A549 (cell line): ENCODE measurements around the gene ZFC3H1. TPM values are rescaled to one million over a fixed set of nuclear protein-coding genes. Genes with fewer than 3 reads are reported as not detected.
"Not testable (repeated sequence)": the region's sequence is repeated elsewhere in the genome, so short reads cannot be mapped to it uniquely, and the experiment has no call there.

Experiments
- ATAC-seq, 2 experiments: fragments of 200-7000 bp in 1 of 2; fragments of >200 bp in 1 of 2; cut with Nextera tagmentation in 1 of 2; cut with Tn5 transposase in 1 of 2; 3 replicates each; pipeline versions ENCODE4 v1.8.0 to v1.9.1; 2018 to 2020; ENCODE audit warnings: mild to moderate bottlenecking in 1 of 2, moderate library complexity in 1 of 2
- CTCF ChIA-PET: fragments of 300-600 bp; sonication (Branson Sonifier 250); formaldehyde crosslinking; extraction: SDS; loops from one replicate; lab custom pipeline; 2021; ENCODE audit warnings: antibody characterized with exemption, inconsistent platforms; lab: Yijun Ruan, JAX
- POLR2A ChIA-PET: fragments of 350-600 bp; formaldehyde crosslinking; extraction: SDS; loops from one replicate; lab custom pipeline; 2021; ENCODE audit warnings: antibody characterized with exemption, inconsistent platforms; lab: Yijun Ruan, JAX
- DNase-seq, 2 experiments: peaks; one replicate each; pipeline versions ENCODE4 v3.0.0 to v3.0.0-alpha.2; 2011 to 2016; ENCODE audit warnings: low read depth in 1 of 2, low spot score in 1 of 2
- FAIRE-seq: peaks from 2 replicates; lab custom pipeline; 2011; peaks lifted over from hg19 to GRCh38; lab: Jason Lieb, UNC
- H3K27ac ChIP-seq, 2 experiments: fragments of >200 bp; sonication (Bioruptor Twin); formaldehyde crosslinking; 3 replicates each; pipeline ENCODE4 v1.5.1; 2016 to 2017
- H3K4me1 ChIP-seq: fragments of >200 bp; sonication (Bioruptor Twin); formaldehyde crosslinking; 3 replicates; pipeline ENCODE4 v1.6.1; 2016
- H3K4me2 ChIP-seq: fragments of >200 bp; sonication (Bioruptor Twin); formaldehyde crosslinking; 3 replicates; pipeline ENCODE4 v1.6.1; 2016
- H3K4me3 ChIP-seq: fragments of >200 bp; sonication (Bioruptor Twin); formaldehyde crosslinking; 3 replicates; pipeline ENCODE4 v1.5.1; 2016
- H3K9me3 ChIP-seq: fragments of >200 bp; sonication (Bioruptor Twin); formaldehyde crosslinking; 3 replicates; pipeline ENCODE4 v1.6.1; 2016
- CBX2 ChIP-seq: fragments of 200-600 bp; sonication (generic); IDR thresholded peaks from 2 replicates; pipeline ENCODE4 v1.6.1; 2016; ENCODE audit warnings: low read depth, mild to moderate bottlenecking, borderline replicate concordance
- CHD2 ChIP-seq: fragments of 150-350 bp; IDR thresholded peaks from 2 replicates; pipeline ENCODE4 v1.6.1; 2014; ENCODE audit warnings: low read length; ENCODE audit not compliant: partially characterized antibody
- EHF ChIP-seq: fragments of 250-450 bp; sonication (Bioruptor Pico); IDR thresholded peaks from 2 replicates; pipeline ENCODE4 v1.5.0; 2020; ENCODE audit warnings: mild to moderate bottlenecking
- ESRRA ChIP-seq: fragments of 150-350 bp; IDR thresholded peaks from 2 replicates; pipeline ENCODE4 v1.6.1; 2014; ENCODE audit warnings: mild to moderate bottlenecking, low read length, borderline replicate concordance
- FOXS1 ChIP-seq: fragments of 250-450 bp; sonication (Bioruptor Pico); IDR thresholded peaks from 2 replicates; pipeline ENCODE4 v1.5.0; 2020; ENCODE audit warnings: mild to moderate bottlenecking, moderate library complexity
- HEYL ChIP-seq: fragments of 250-450 bp; sonication (Bioruptor Pico); IDR thresholded peaks from 2 replicates; pipeline ENCODE4 v1.8.0; 2021; ENCODE audit warnings: mild to moderate bottlenecking, moderate library complexity
- HOXA7 ChIP-seq: fragments of 250-450 bp; sonication (Bioruptor Pico); IDR thresholded peaks from 2 replicates; pipeline ENCODE4 v1.5.0; 2020; ENCODE audit warnings: mild to moderate bottlenecking, moderate library complexity
- HOXB13 ChIP-seq: fragments of 250-450 bp; sonication (Bioruptor Pico); IDR thresholded peaks from 2 replicates; pipeline ENCODE4 v1.5.0; 2020; ENCODE audit warnings: low read depth, mild to moderate bottlenecking, moderate library complexity
- KDM1A ChIP-seq: fragments of 200-600 bp; sonication (generic); IDR thresholded peaks from 2 replicates; pipeline ENCODE4 v1.6.1; 2016; ENCODE audit warnings: low read depth, mild to moderate bottlenecking
- KDM5A ChIP-seq: fragments of 200-600 bp; sonication (generic); IDR thresholded peaks from 2 replicates; pipeline ENCODE4 v1.6.1; 2016; ENCODE audit warnings: antibody characterized with exemption, mild to moderate bottlenecking
- MYC ChIP-seq: IDR thresholded peaks from 2 replicates; pipeline ENCODE4 v1.6.1; 2012; ENCODE audit warnings: mild to moderate bottlenecking, inconsistent platforms, low read length, improper control_type of control experiment, borderline replicate concordance
- NPAS2 ChIP-seq: fragments of 250-450 bp; sonication (Bioruptor Pico); IDR thresholded peaks from 2 replicates; pipeline ENCODE4 v1.8.0; 2022; ENCODE audit warnings: mild to moderate bottlenecking, moderate library complexity, borderline replicate concordance
- PBX3 ChIP-seq: IDR thresholded peaks from 2 replicates; pipeline ENCODE4 v1.6.1; 2012
- RNF2 ChIP-seq: fragments of 200-600 bp; sonication (generic); IDR thresholded peaks from 2 replicates; pipeline ENCODE4 v1.6.1; 2016; ENCODE audit warnings: low read depth, mild to moderate bottlenecking, antibody characterized with exemption, moderate library complexity, borderline replicate concordance
- SMC3 ChIP-seq: fragments of >200 bp; sonication (Bioruptor Twin); formaldehyde crosslinking; IDR thresholded peaks from 3 replicates; pipeline ENCODE4 v1.6.1; 2018; ENCODE audit warnings: inconsistent platforms
- SREBF2 ChIP-seq: fragments of 450-650 bp; IDR thresholded peaks from 2 replicates; pipeline ENCODE4 v1.6.1; 2014; ENCODE audit warnings: mild to moderate bottlenecking, moderate library complexity
- TFCP2L1 ChIP-seq: fragments of 250-450 bp; sonication (Bioruptor Pico); IDR thresholded peaks from 2 replicates; pipeline ENCODE4 v1.5.0; 2021; ENCODE audit warnings: mild to moderate bottlenecking
- TP53 ChIP-seq: fragments of 250-450 bp; sonication (Bioruptor Pico); IDR thresholded peaks from 2 replicates; pipeline ENCODE4 v1.5.0; 2021; ENCODE audit warnings: mild to moderate bottlenecking, moderate library complexity
- ZC3H11A ChIP-seq: fragments of 450-650 bp; IDR thresholded peaks from 2 replicates; pipeline ENCODE4 v1.6.1; 2014; ENCODE audit warnings: antibody characterized with exemption, mild to moderate bottlenecking
- WGBS: methylation state at CpG from one replicate; pipeline ENCODE4 v1.1.6; 2017; ENCODE audit errors: missing lambda C conversion rate; 5-methylcytosine and 5-hydroxymethylcytosine counted together
- polyA plus RNA-seq, 4 experiments: library from polyadenylated mRNA; depleted of rRNA in 3 of 4; stranded (reverse); fragments of >200 nt; fragmentation: RNase III in 1 of 4; extraction: RNeasy Plus Mini Kit Qiagen cat#74134 plus additional on column Dnase treatment in 1 of 4; gene quantifications; 2 replicates in 3 of 4; 3 replicates in 1 of 4; pipeline ENCODE4 v1.2.3, GENCODE V29; 2011 to 2017
- TF ChIP-seq, protein P1 (sequence below): fragments of >200 bp; sonication (Bioruptor Twin); formaldehyde crosslinking; IDR thresholded peaks from 3 replicates; pipeline ENCODE4 v1.5.1; 2016
- TF ChIP-seq, protein P2 (sequence below): fragments of 250-450 bp; sonication (Bioruptor Pico); IDR thresholded peaks from 2 replicates; pipeline ENCODE4 v1.5.0; 2021; ENCODE audit warnings: mild to moderate bottlenecking, moderate library complexity, borderline replicate concordance

The ZFC3H1 gene
- polyA plus RNA-seq, 2 of the 4 experiments (the other 2 are of a cell fraction): 18.9 to 58.3 TPM

DNA sequence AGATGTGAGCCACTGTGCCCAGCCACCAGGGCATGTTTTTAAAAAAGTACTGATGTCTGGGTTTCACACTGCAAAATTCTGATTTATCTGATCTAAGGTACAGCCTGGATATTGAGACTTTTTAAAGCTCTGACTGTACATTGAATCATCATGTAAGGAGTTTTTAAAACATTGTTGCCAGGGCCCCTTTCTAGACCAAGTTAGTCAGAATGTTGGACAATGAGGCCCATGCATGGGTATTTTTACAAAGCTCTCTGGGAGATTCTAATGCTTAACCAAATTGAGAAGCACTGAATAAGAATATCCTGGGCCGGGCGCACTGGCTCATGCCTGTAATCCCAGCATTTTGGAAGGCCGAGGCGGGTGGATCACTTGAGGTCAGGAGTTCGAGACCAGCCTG is 38.9 kb upstream of the ZFC3H1 start:
- Histone ChIP-seq H3K9me3 (no peaks in the 10 kb centered on the region), H3K27ac (no peak overlapping the region), H3K4me2 (no peak overlapping the region), H3K4me3 (no peak overlapping the region), H3K4me1 (no peaks in the 10 kb centered on the region)
- WGBS: 98% methylated on average over 5 of the region's 5 CpGs
- ChIA-PET CTCF (no interaction called here), POLR2A (no interaction called here)
- no peak for DNase-seq
- ATAC-seq: no peak
- no peak for FAIRE-seq
- no peak for TF ChIP-seq TFCP2L1 (CRISPR knock-in tag)
- no peak for TF ChIP-seq PBX3
- no peak for TF ChIP-seq MYC
- no peak for TF ChIP-seq NPAS2
- TF ChIP-seq KDM1A: no peak
- no peak for TF ChIP-seq TP53 (CRISPR knock-in tag)
- no peak for TF ChIP-seq CBX2
- TF ChIP-seq, protein P1, sequence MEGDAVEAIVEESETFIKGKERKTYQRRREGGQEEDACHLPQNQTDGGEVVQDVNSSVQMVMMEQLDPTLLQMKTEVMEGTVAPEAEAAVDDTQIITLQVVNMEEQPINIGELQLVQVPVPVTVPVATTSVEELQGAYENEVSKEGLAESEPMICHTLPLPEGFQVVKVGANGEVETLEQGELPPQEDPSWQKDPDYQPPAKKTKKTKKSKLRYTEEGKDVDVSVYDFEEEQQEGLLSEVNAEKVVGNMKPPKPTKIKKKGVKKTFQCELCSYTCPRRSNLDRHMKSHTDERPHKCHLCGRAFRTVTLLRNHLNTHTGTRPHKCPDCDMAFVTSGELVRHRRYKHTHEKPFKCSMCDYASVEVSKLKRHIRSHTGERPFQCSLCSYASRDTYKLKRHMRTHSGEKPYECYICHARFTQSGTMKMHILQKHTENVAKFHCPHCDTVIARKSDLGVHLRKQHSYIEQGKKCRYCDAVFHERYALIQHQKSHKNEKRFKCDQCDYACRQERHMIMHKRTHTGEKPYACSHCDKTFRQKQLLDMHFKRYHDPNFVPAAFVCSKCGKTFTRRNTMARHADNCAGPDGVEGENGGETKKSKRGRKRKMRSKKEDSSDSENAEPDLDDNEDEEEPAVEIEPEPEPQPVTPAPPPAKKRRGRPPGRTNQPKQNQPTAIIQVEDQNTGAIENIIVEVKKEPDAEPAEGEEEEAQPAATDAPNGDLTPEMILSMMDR: no peak
- no peak for TF ChIP-seq CHD2
- TF ChIP-seq HOXB13 (CRISPR knock-in tag): no peak

GRCh38 chr12:71702181-71702580 is 38.5 kb upstream of the ZFC3H1 start:
- not testable (repeated sequence) for H3K4me3 ChIP-seq, FAIRE-seq
- 87% methylated on average over 8 of the region's 8 CpGs for WGBS

GRCh38 chr12:71695782-71696181 is 32.1 kb upstream of the ZFC3H1 start:
- no peak for FAIRE-seq
- no peak overlapping the region for H3K4me2 ChIP-seq
- no peak for DNase-seq
- 80% methylated on average over 1 of the region's 1 CpG for WGBS
- ChIA-PET POLR2A (no interaction called here), CTCF (no interaction called here)
- H3K4me1 ChIP-seq: no peaks in the 10 kb centered on the region
- H3K27ac ChIP-seq: no peak overlapping the region
- no peak overlapping the region for H3K4me3 ChIP-seq
- no peak for ATAC-seq
- H3K9me3 ChIP-seq: no peaks in the 10 kb centered on the region
- TF ChIP-seq MYC: no peak
- no peak for TF ChIP-seq KDM5A
- TF ChIP-seq HOXA7 (CRISPR knock-in tag): no peak
- TF ChIP-seq SMC3: no peak
- no peak for TF ChIP-seq HOXB13 (CRISPR knock-in tag)
- no peak for TF ChIP-seq KDM1A
- no peak for TF ChIP-seq NPAS2
- no peak for TF ChIP-seq CBX2
- no peak for TF ChIP-seq EHF
- no peak for TF ChIP-seq ZC3H11A
- no peak for TF ChIP-seq ESRRA
- no peak for TF ChIP-seq SREBF2
- TF ChIP-seq RNF2: no peak
- TF ChIP-seq, protein P2, sequence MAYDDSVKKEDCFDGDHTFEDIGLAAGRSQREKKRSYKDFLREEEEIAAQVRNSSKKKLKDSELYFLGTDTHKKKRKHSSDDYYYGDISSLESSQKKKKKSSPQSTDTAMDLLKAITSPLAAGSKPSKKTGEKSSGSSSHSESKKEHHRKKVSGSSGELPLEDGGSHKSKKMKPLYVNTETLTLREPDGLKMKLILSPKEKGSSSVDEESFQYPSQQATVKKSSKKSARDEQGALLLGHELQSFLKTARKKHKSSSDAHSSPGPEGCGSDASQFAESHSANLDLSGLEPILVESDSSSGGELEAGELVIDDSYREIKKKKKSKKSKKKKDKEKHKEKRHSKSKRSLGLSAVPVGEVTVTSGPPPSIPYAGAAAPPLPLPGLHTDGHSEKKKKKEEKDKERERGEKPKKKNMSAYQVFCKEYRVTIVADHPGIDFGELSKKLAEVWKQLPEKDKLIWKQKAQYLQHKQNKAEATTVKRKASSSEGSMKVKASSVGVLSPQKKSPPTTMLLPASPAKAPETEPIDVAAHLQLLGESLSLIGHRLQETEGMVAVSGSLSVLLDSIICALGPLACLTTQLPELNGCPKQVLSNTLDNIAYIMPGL (CRISPR knock-in tag): no peak
- no peak for TF ChIP-seq FOXS1 (CRISPR knock-in tag)
- TF ChIP-seq HEYL: no peak
- TF ChIP-seq, all 56 proteins: peak for 0

More at GRCh38 chr12:71702181-71702580, 38.5 kb upstream of the ZFC3H1 start:
- H3K4me1 ChIP-seq, ATAC-seq, DNase-seq, CTCF ChIA-PET, POLR2A ChIA-PET, H3K27ac ChIP-seq, H3K4me2 ChIP-seq, H3K9me3 ChIP-seq: not testable (repeated sequence)
